SK-N-SH (cell line): ENCODE measurements around the gene ZMIZ1. TPM values are rescaled to one million over a fixed set of nuclear protein-coding genes. Genes with fewer than 3 reads are reported as not detected.
A peak's percentile ranks its signal among the peaks of the same experiment; 100 is the strongest.

Experiments
- CTCF ChIA-PET: fragments of 300-600, 350-600 bp; formaldehyde crosslinking; extraction: SDS; loops from one replicate; lab custom pipeline; 2021; lab: Yijun Ruan, JAX
- POLR2A ChIA-PET: fragments of 350-600 bp; sonication (Branson Sonifier 250); formaldehyde crosslinking; extraction: SDS; loops from one replicate; lab custom pipeline; 2020; ENCODE audit warnings: antibody characterized with exemption, inconsistent platforms; lab: Yijun Ruan, JAX
- DNase-seq: peaks from one replicate; pipeline ENCODE4 v3.0.0; 2012
- H2AFZ ChIP-seq: fragments of 200-600 bp; sonication (generic); 2 replicates; pipeline ENCODE4 v1.8.1; 2016; ENCODE audit warnings: antibody characterized with exemption, mild to moderate bottlenecking, low read depth
- H3F3A ChIP-seq: fragments of 200-600 bp; sonication (generic); replicated peaks from 2 replicates; pipeline ENCODE3; 2016; ENCODE audit warnings: antibody characterized with exemption, mild to moderate bottlenecking; ENCODE audit not compliant: insufficient read depth
- H3K27ac ChIP-seq, 2 experiments: fragments of 200-500 bp in 1 of 2; fragments of 200-600 bp in 1 of 2; sonication (Bioruptor generic) in 1 of 2; sonication (generic), shearing (Covaris generic) in 1 of 2; 2 replicates each; pipeline versions ENCODE4 v1.5.1 to v1.6.1; 2014 to 2016; ENCODE audit warnings: low read depth in 2 of 2, inconsistent platforms in 1 of 2, low read length in 1 of 2, mild to moderate bottlenecking in 1 of 2, mixed read lengths in 1 of 2
- H3K27me3 ChIP-seq: fragments of 200-600 bp; sonication (generic), shearing (Covaris generic); 2 replicates; pipeline ENCODE4 v1.6.1; 2016; ENCODE audit warnings: mixed run types; ENCODE audit not compliant: insufficient read depth
- H3K36me3 ChIP-seq, 2 experiments: fragments of 200-500 bp in 1 of 2; fragments of 200-600 bp in 1 of 2; sonication (Bioruptor generic) in 1 of 2; sonication (generic) in 1 of 2; replicated peaks in 1 of 2; 2 replicates each; pipeline versions ENCODE3 to v1.5.1; 2014 to 2016; ENCODE audit warnings: low read length in 1 of 2, mild to moderate bottlenecking in 1 of 2; ENCODE audit not compliant: insufficient read depth in 2 of 2, control insufficient read depth in 1 of 2
- H3K4me1 ChIP-seq, 2 experiments: fragments of 200-500 bp in 1 of 2; fragments of 200-600 bp in 1 of 2; sonication (Bioruptor generic) in 1 of 2; sonication (generic), shearing (Covaris generic) in 1 of 2; 2 replicates each; pipeline versions ENCODE4 v1.5.1 to v1.6.1; 2014 to 2016; ENCODE audit warnings: low read depth in 1 of 2, low read length in 1 of 2, mixed run types in 1 of 2; ENCODE audit not compliant: insufficient read depth in 2 of 2, control insufficient read depth in 1 of 2
- H3K4me2 ChIP-seq: fragments of 200-600 bp; sonication (generic), shearing (Covaris generic); 2 replicates; pipeline ENCODE4 v1.6.1; 2017; ENCODE audit warnings: mixed run types
- H3K4me3 ChIP-seq, 2 experiments: fragments of 200-500 bp in 1 of 2; fragments of 200-600 bp in 1 of 2; sonication (Bioruptor generic) in 1 of 2; sonication (generic), shearing (Covaris generic) in 1 of 2; 2 replicates each; pipeline versions ENCODE4 v1.5.1 to v1.8.1; 2014 to 2016; ENCODE audit warnings: low read depth in 2 of 2, inconsistent platforms in 1 of 2, low read length in 1 of 2, mild to moderate bottlenecking in 1 of 2, mixed read lengths in 1 of 2, moderate library complexity in 1 of 2
- H3K79me2 ChIP-seq: fragments of 200-600 bp; sonication (generic); 2 replicates; pipeline ENCODE4 v1.8.1; 2017; ENCODE audit warnings: mild to moderate bottlenecking; ENCODE audit not compliant: insufficient read depth
- H3K9ac ChIP-seq: fragments of 200-600 bp; sonication (generic); 2 replicates; pipeline ENCODE4 v1.6.1; 2017; ENCODE audit warnings: mixed run types
- H3K9me2 ChIP-seq: fragments of 200-600 bp; sonication (generic); 2 replicates; pipeline ENCODE4 v1.6.1; 2017; ENCODE audit warnings: mixed run types
- H3K9me3 ChIP-seq: fragments of 200-600 bp; sonication (generic); 2 replicates; pipeline ENCODE4 v1.6.1; 2017; ENCODE audit warnings: mixed run types, mild to moderate bottlenecking, moderate library complexity
- H4K20me1 ChIP-seq: fragments of 200-600 bp; sonication (generic); 2 replicates; pipeline ENCODE4 v1.6.1; 2017; ENCODE audit warnings: mild to moderate bottlenecking, mixed run types; ENCODE audit not compliant: insufficient read depth
- ELF1 ChIP-seq: IDR thresholded peaks from 2 replicates; pipeline ENCODE4 v1.4.0; 2012
- EZH2phosphoT487 ChIP-seq: fragments of 200-600 bp; sonication (generic); IDR thresholded peaks from 2 replicates; pipeline ENCODE4 v1.6.1; 2017; ENCODE audit warnings: low read depth, mixed run types, mild to moderate bottlenecking, antibody characterized with exemption, moderate library complexity, borderline replicate concordance
- FOXM1 ChIP-seq: IDR thresholded peaks from 2 replicates; pipeline ENCODE4 v1.4.0; 2012; ENCODE audit warnings: low read depth, mild to moderate bottlenecking
- GABPA ChIP-seq: IDR thresholded peaks from 2 replicates; pipeline ENCODE4 v1.4.0; 2012; ENCODE audit warnings: low read depth, mild to moderate bottlenecking
- GATA2 ChIP-seq: sonication (generic); formaldehyde crosslinking; IDR thresholded peaks from 2 replicates; pipeline ENCODE4 v1.5.0; 2020; ENCODE audit warnings: mild to moderate bottlenecking, missing genetic modification reagents
- IRF3 ChIP-seq: fragments of 150-350 bp; IDR thresholded peaks from 2 replicates; pipeline ENCODE4 v1.6.1; 2016; ENCODE audit warnings: mild to moderate bottlenecking, low read depth, low read length
- JUND ChIP-seq: IDR thresholded peaks from 2 replicates; pipeline ENCODE4 v1.4.0; 2012
- MEF2A ChIP-seq: IDR thresholded peaks from 2 replicates; pipeline ENCODE4 v1.4.0; 2012; ENCODE audit warnings: low read depth, borderline replicate concordance
- PBX3 ChIP-seq: IDR thresholded peaks from 2 replicates; pipeline ENCODE4; 2012
- POLR2AphosphoS5 ChIP-seq: IDR thresholded peaks from 2 replicates; pipeline ENCODE4 v1.6.1; 2012; ENCODE audit warnings: low read depth, low read length
- RAD21 ChIP-seq: IDR thresholded peaks from 2 replicates; pipeline ENCODE4 v1.6.1; 2012; ENCODE audit warnings: mild to moderate bottlenecking, low read length
- REST ChIP-seq: IDR thresholded peaks from 2 replicates; pipeline ENCODE4 v1.6.1; 2012; ENCODE audit warnings: mild to moderate bottlenecking, low read depth, low read length, moderate library complexity
- RFX5 ChIP-seq: IDR thresholded peaks from 2 replicates; pipeline ENCODE4 v1.6.1; 2012; ENCODE audit warnings: mild to moderate bottlenecking, improper control_type of control experiment, low read length
- SIN3A ChIP-seq: IDR thresholded peaks from 2 replicates; pipeline ENCODE4 v1.6.1; 2012; ENCODE audit warnings: low read depth, mild to moderate bottlenecking, low read length, moderate library complexity, borderline replicate concordance
- TAF1 ChIP-seq: IDR thresholded peaks from 2 replicates; pipeline ENCODE4 v1.6.1; 2012; ENCODE audit warnings: low read depth, mild to moderate bottlenecking, low read length, moderate library complexity, borderline replicate concordance
- TCF12 ChIP-seq: IDR thresholded peaks from 2 replicates; pipeline ENCODE4 v1.4.0; 2012
- WGBS: methylation state at CpG from one replicate; pipeline ENCODE4 v1.1.6; 2017; ENCODE audit warnings: low lambda C conversion rate; 5-methylcytosine and 5-hydroxymethylcytosine counted together
- polyA plus RNA-seq, 3 experiments: library from polyadenylated mRNA; depleted of rRNA; stranded (reverse); fragments of >200 nt; gene quantifications; 2 replicates each; pipeline ENCODE4 v1.2.3, GENCODE V29; 2012

ZMIZ1 gene
- polyA plus RNA-seq, 1 of the 3 experiments (the other 2 are of a cell fraction), result 23.5 TPM

- Histone ChIP-seq H3K9me3 (no peaks in the 10 kb centered on the region), H3K9ac (no peak overlapping the region), H3K4me2 (no peak overlapping the region), H3K27ac (peak overlapping the region in 1 of 2 experiments; percentile 99; a peak in 2 of 4 replicates), H3K4me3 (no peak overlapping the region), H3F3A (no peaks in the 10 kb centered on the region), H3K9me2 (no peaks in the 10 kb centered on the region), H3K79me2 (peaks cover 93% of the 10 kb centered on the region), H2AFZ (no peak overlapping the region), H3K4me1 (peaks cover 9 to 100% of the 10 kb centered on the region in 2 experiments; a peak in 3 of 4 replicates), H3K36me3 (peaks cover 0 to 11% of the 10 kb centered on the region in 2 experiments), H4K20me1 (peaks cover 81% of the 10 kb centered on the region), H3K27me3 (no peaks in the 10 kb centered on the region)
- no peak for DNase-seq
- ChIA-PET POLR2A (no interaction called here), CTCF (no interaction called here)
- TF ChIP-seq GABPA, result no peak
- TF ChIP-seq FOXM1, result no peak
- TF ChIP-seq GATA2 (CRISPR knock-in tag), result no peak
- no peak for TF ChIP-seq SIN3A
- no peak for TF ChIP-seq PBX3
- no peak for TF ChIP-seq RAD21
- no peak for TF ChIP-seq TAF1
- TF ChIP-seq RFX5, result no peak
- TF ChIP-seq JUND, result no peak
- TF ChIP-seq MEF2A, result no peak
- TF ChIP-seq TCF12, result no peak
- TF ChIP-seq POLR2AphosphoS5, result no peak
- TF ChIP-seq IRF3, result no peak
- no peak for TF ChIP-seq EZH2phosphoT487
- 91% methylated on average over 5 of the region's 5 CpGs for WGBS
These were observed 183.7 kb downstream of the ZMIZ1 start for GRCh38 chr10:79252450-79252849.

GRCh38 chr10:79252971-79253370, 184.2 kb downstream of the ZMIZ1 start:
- H4K20me1 ChIP-seq, result peaks cover 76% of the 10 kb centered on the region
- peaks cover 93% of the 10 kb centered on the region for H3K79me2 ChIP-seq

More at GRCh38 chr10:79252971-79253370, 184.2 kb downstream of the ZMIZ1 start:
- 81% methylated on average over 4 of the region's 4 CpGs for WGBS
- peaks cover 0 to 11% of the 10 kb centered on the region in 2 experiments for H3K36me3 ChIP-seq
- no peak for TF ChIP-seq REST
- no peak for TF ChIP-seq POLR2AphosphoS5
- no peak for TF ChIP-seq ELF1
- no peak for TF ChIP-seq RAD21
- TF ChIP-seq GATA2 (CRISPR knock-in tag), result no peak
- no peak overlapping the region for H2AFZ ChIP-seq
- no peaks in the 10 kb centered on the region for H3F3A ChIP-seq
- no peaks in the 10 kb centered on the region for H3K27me3 ChIP-seq
- H3K4me3 ChIP-seq, result no peak overlapping the region
- CTCF ChIA-PET, result no interaction called here
- no peak overlapping the region for H3K4me2 ChIP-seq
- DNase-seq, result no peak
- POLR2A ChIA-PET, result interaction anchor here (0.6 kb wide), 1 partner anchor 31 kb away, joined by 3 read pairs; no protein-coding TSS in a partner anchor
- peaks cover 3 to 100% of the 10 kb centered on the region in 2 experiments; a peak in 1 of 4 replicates for H3K4me1 ChIP-seq
- no peaks in the 10 kb centered on the region for H3K9me2 ChIP-seq
- no peaks in the 10 kb centered on the region for H3K9me3 ChIP-seq
- H3K27ac ChIP-seq, result peak overlapping the region in 1 of 2 experiments; percentile 99; a peak in 2 of 4 replicates
- no peak overlapping the region for H3K9ac ChIP-seq
